A549 (cell line): ENCODE data around the gene DPP7. TPM values are rescaled to one million over a fixed set of nuclear protein-coding genes. Genes with fewer than 3 reads are reported as not detected.

Source experiments
- ATAC-seq, 2 experiments: fragments of 200-7000 bp in 1 of 2; fragments of >200 bp in 1 of 2; cut with Nextera tagmentation in 1 of 2; cut with Tn5 transposase in 1 of 2; 3 replicates each; pipeline versions ENCODE4 v1.8.0 to v1.9.1; 2018 to 2020; ENCODE audit warnings: mild to moderate bottlenecking in 1 of 2, moderate library complexity in 1 of 2
- CTCF ChIA-PET: fragments of 300-600 bp; sonication (Branson Sonifier 250); formaldehyde crosslinking; extraction: SDS; loops from one replicate; lab custom pipeline; 2021; ENCODE audit warnings: antibody characterized with exemption, inconsistent platforms; lab: Yijun Ruan, JAX
- POLR2A ChIA-PET: fragments of 350-600 bp; formaldehyde crosslinking; extraction: SDS; loops from one replicate; lab custom pipeline; 2021; ENCODE audit warnings: antibody characterized with exemption, inconsistent platforms; lab: Yijun Ruan, JAX
- DNase-seq, 2 experiments: peaks; one replicate each; pipeline versions ENCODE4 v3.0.0 to v3.0.0-alpha.2; 2011 to 2016; ENCODE audit warnings: low read depth in 1 of 2, low spot score in 1 of 2
- FAIRE-seq: peaks from 2 replicates; lab custom pipeline; 2011; peaks lifted over from hg19 to GRCh38; lab: Jason Lieb, UNC
- H3K27ac ChIP-seq, 2 experiments: fragments of >200 bp; sonication (Bioruptor Twin); formaldehyde crosslinking; 3 replicates each; pipeline ENCODE4 v1.5.1; 2016 to 2017
- H3K4me1 ChIP-seq: fragments of >200 bp; sonication (Bioruptor Twin); formaldehyde crosslinking; 3 replicates; pipeline ENCODE4 v1.6.1; 2016
- H3K4me2 ChIP-seq: fragments of >200 bp; sonication (Bioruptor Twin); formaldehyde crosslinking; 3 replicates; pipeline ENCODE4 v1.6.1; 2016
- H3K4me3 ChIP-seq: fragments of >200 bp; sonication (Bioruptor Twin); formaldehyde crosslinking; 3 replicates; pipeline ENCODE4 v1.5.1; 2016
- H3K9me3 ChIP-seq: fragments of >200 bp; sonication (Bioruptor Twin); formaldehyde crosslinking; 3 replicates; pipeline ENCODE4 v1.6.1; 2016
- ATOH8 ChIP-seq: fragments of 250-450 bp; sonication (Bioruptor Pico); IDR thresholded peaks from 2 replicates; pipeline ENCODE4 v1.5.0; 2020; ENCODE audit warnings: low read depth, mild to moderate bottlenecking, moderate library complexity
- BHLHE40 ChIP-seq: IDR thresholded peaks from 2 replicates; pipeline ENCODE4 v1.6.1; 2012; ENCODE audit warnings: low read depth, low read length, inconsistent platforms
- CBX2 ChIP-seq: fragments of 200-600 bp; sonication (generic); IDR thresholded peaks from 2 replicates; pipeline ENCODE4 v1.6.1; 2016; ENCODE audit warnings: low read depth, mild to moderate bottlenecking, borderline replicate concordance
- CBX8 ChIP-seq: fragments of 200-600 bp; sonication (generic); IDR thresholded peaks from 2 replicates; pipeline ENCODE4 v1.6.1; 2016
- CEBPB ChIP-seq, 2 experiments: fragments of >200 bp in 1 of 2; sonication (Bioruptor Twin) in 1 of 2; formaldehyde crosslinking in 1 of 2; IDR thresholded peaks; 2 replicates each; pipeline ENCODE4 v1.6.1; 2012 to 2016
- CTCF ChIP-seq: fragments of >200 bp; sonication (Bioruptor Twin); formaldehyde crosslinking; IDR thresholded peaks from 3 replicates; pipeline ENCODE4 v1.5.1; 2016
- E2F6 ChIP-seq: IDR thresholded peaks from 2 replicates; pipeline ENCODE4 v1.6.1; 2012; ENCODE audit warnings: low read depth, borderline replicate concordance
- EP300 ChIP-seq, 2 experiments: fragments of >200 bp; sonication (Bioruptor Twin); formaldehyde crosslinking; IDR thresholded peaks; 2 replicates in 1 of 2; 3 replicates in 1 of 2; pipeline ENCODE4 v1.6.1; 2016 to 2017
- FOSB ChIP-seq: fragments of 250-450 bp; sonication (Bioruptor Pico); IDR thresholded peaks from 2 replicates; pipeline ENCODE4 v1.5.0; 2020; ENCODE audit warnings: mild to moderate bottlenecking, moderate library complexity
- FOXS1 ChIP-seq: fragments of 250-450 bp; sonication (Bioruptor Pico); IDR thresholded peaks from 2 replicates; pipeline ENCODE4 v1.5.0; 2020; ENCODE audit warnings: mild to moderate bottlenecking, moderate library complexity
- GATA3 ChIP-seq: IDR thresholded peaks from 2 replicates; pipeline ENCODE4 v1.6.1; 2012; ENCODE audit warnings: borderline replicate concordance
- HES2 ChIP-seq: fragments of >200 bp; sonication (Bioruptor Twin); formaldehyde crosslinking; IDR thresholded peaks from 2 replicates; pipeline ENCODE4 v1.6.1; 2016
- HOXB5 ChIP-seq: fragments of 250-450 bp; sonication (Bioruptor Pico); IDR thresholded peaks from 2 replicates; pipeline ENCODE4 v1.5.0; 2020; ENCODE audit warnings: mild to moderate bottlenecking, moderate library complexity
- MAZ ChIP-seq: fragments of 150-350 bp; IDR thresholded peaks from 2 replicates; pipeline ENCODE4 v1.6.1; 2014; ENCODE audit warnings: antibody characterized with exemption, low read depth, low read length, borderline replicate concordance
- MYC ChIP-seq: IDR thresholded peaks from 2 replicates; pipeline ENCODE4 v1.6.1; 2012; ENCODE audit warnings: mild to moderate bottlenecking, inconsistent platforms, low read length, improper control_type of control experiment, borderline replicate concordance
- NFE2L2 ChIP-seq: fragments of 150-350 bp; conservative IDR thresholded peaks from 2 replicates; pipeline ENCODE4 v1.6.1; 2014; ENCODE audit warnings: low read length
- NPAS2 ChIP-seq: fragments of 250-450 bp; sonication (Bioruptor Pico); IDR thresholded peaks from 2 replicates; pipeline ENCODE4 v1.8.0; 2022; ENCODE audit warnings: mild to moderate bottlenecking, moderate library complexity, borderline replicate concordance
- PBX3 ChIP-seq: IDR thresholded peaks from 2 replicates; pipeline ENCODE4 v1.6.1; 2012
- PHF8 ChIP-seq: fragments of 200-600 bp; sonication (generic); IDR thresholded peaks from 2 replicates; pipeline ENCODE4 v1.6.1; 2016; ENCODE audit warnings: low read depth, mild to moderate bottlenecking, antibody characterized with exemption, moderate library complexity, borderline replicate concordance
- RAD21 ChIP-seq, 2 experiments: fragments of >200 bp in 1 of 2; sonication (Bioruptor Twin) in 1 of 2; formaldehyde crosslinking in 1 of 2; IDR thresholded peaks in 1 of 2; conservative IDR thresholded peaks in 1 of 2; 2 replicates in 1 of 2; 3 replicates in 1 of 2; pipeline ENCODE4 v1.6.1; 2012 to 2018; ENCODE audit warnings: inconsistent platforms in 1 of 2
- TFCP2L1 ChIP-seq: fragments of 250-450 bp; sonication (Bioruptor Pico); IDR thresholded peaks from 2 replicates; pipeline ENCODE4 v1.5.0; 2021; ENCODE audit warnings: mild to moderate bottlenecking
- TP53 ChIP-seq: fragments of 250-450 bp; sonication (Bioruptor Pico); IDR thresholded peaks from 2 replicates; pipeline ENCODE4 v1.5.0; 2021; ENCODE audit warnings: mild to moderate bottlenecking, moderate library complexity
- USF2 ChIP-seq: fragments of 450-650 bp; IDR thresholded peaks from 2 replicates; pipeline ENCODE4 v1.6.1; 2014; ENCODE audit warnings: antibody characterized with exemption
- ZNF302 ChIP-seq: fragments of 250-450 bp; sonication (Bioruptor Pico); IDR thresholded peaks from 2 replicates; pipeline ENCODE4 v1.9.0; 2021; ENCODE audit warnings: inconsistent platforms, mild to moderate bottlenecking, moderate library complexity
- ZSCAN20 ChIP-seq: fragments of 250-450 bp; sonication (Bioruptor Pico); IDR thresholded peaks from 2 replicates; pipeline ENCODE4 v1.8.0; 2022; ENCODE audit warnings: mild to moderate bottlenecking, moderate library complexity
- WGBS: methylation state at CpG from one replicate; pipeline ENCODE4 v1.1.6; 2017; ENCODE audit errors: missing lambda C conversion rate; 5-methylcytosine and 5-hydroxymethylcytosine counted together
- polyA plus RNA-seq, 4 experiments: library from polyadenylated mRNA; depleted of rRNA in 3 of 4; stranded (reverse); fragments of >200 nt; fragmentation: RNase III in 1 of 4; extraction: RNeasy Plus Mini Kit Qiagen cat#74134 plus additional on column Dnase treatment in 1 of 4; gene quantifications; 2 replicates in 3 of 4; 3 replicates in 1 of 4; pipeline ENCODE4 v1.2.3, GENCODE V29; 2011 to 2017

DPP7 gene
- polyA plus RNA-seq, 2 of the 4 experiments (the other 2 are of a cell fraction) = 27.6 to 71.8 TPM

GRCh38 chr9:137141976-137142936 lies 27.7 kb upstream of the DPP7 start:
- FAIRE-seq = no peak
- 53% methylated on average over 20 of the region's 24 CpGs for WGBS
- Histone ChIP-seq H3K27ac (no peak overlapping the region), H3K9me3 (no peaks in the 10 kb centered on the region), H3K4me3 (no peak overlapping the region), H3K4me2 (no peak overlapping the region), H3K4me1 (peaks cover 11% of the 10 kb centered on the region; the same call in 1 of the 3 replicates)
- no peak for DNase-seq
- ATAC-seq = no peak
- ChIA-PET CTCF (interaction anchor here (1.0 to 1.1 kb wide), 2 partner anchors 12 to 65 kb away, joined by 3 read pairs; no protein-coding TSS in a partner anchor), POLR2A (interaction anchor here (1.1 kb wide), 1 partner anchor 13 kb away, joined by 5 read pairs; no protein-coding TSS in a partner anchor)
- TF ChIP-seq ZNF302 (no peak), NPAS2 (CRISPR knock-in tag) (no peak), RAD21 (conservative IDR thresholded peaks at IDR 0.05 in 1 of 2, IDR thresholded peaks at IDR 0.05 in 1 of 2) (no peak), HOXB5 (no peak), MYC (no peak), PBX3 (no peak), CEBPB (IDR thresholded peaks at IDR 0.05) (no peak), ATOH8 (no peak), EP300 (IDR thresholded peaks at IDR 0.05) (no peak), USF2 (no peak), MAZ (no peak), FOXS1 (no peak), BHLHE40 (no peak), CTCF (no peak), CBX8 (no peak), ZSCAN20 (CRISPR knock-in tag) (no peak)

- no peak for FAIRE-seq
- ATAC-seq = 0 out of 6 replicates have a peak, but pooled peaks of 1 of the 2 experiments have one; percentile 5
- 73% methylated on average over 4 of the region's 17 CpGs for WGBS
- Histone ChIP-seq H3K4me2 (no peak overlapping the region), H3K4me1 (peaks cover 11% of the 10 kb centered on the region; the same call in 1 of the 3 replicates), H3K4me3 (no peak overlapping the region), H3K9me3 (no peaks in the 10 kb centered on the region), H3K27ac (no peak overlapping the region)
- ChIA-PET POLR2A (interaction anchor here (0.8 to 1.1 kb wide), 2 partner anchors 12 to 100 kb away, joined by 3 to 5 read pairs; no protein-coding TSS in a partner anchor), CTCF (interaction anchor here (0.5 to 1.7 kb wide), 3 partner anchors 8 to 66 kb away, joined by 3 to 6 read pairs (median 3); no protein-coding TSS in a partner anchor)
- no peak for DNase-seq
- TF ChIP-seq FOSB (CRISPR knock-in tag) = no peak
- TF ChIP-seq E2F6 = no peak
- no peak for TF ChIP-seq HES2
- no peak for TF ChIP-seq MYC
- no peak for TF ChIP-seq RAD21 (conservative IDR thresholded peaks at IDR 0.05 in 1 of 2, IDR thresholded peaks at IDR 0.05 in 1 of 2)
- no peak for TF ChIP-seq CBX2
- no peak for TF ChIP-seq GATA3
- TF ChIP-seq MAZ = no peak
- no peak for TF ChIP-seq TP53 (CRISPR knock-in tag)
- no peak for TF ChIP-seq ATOH8
- no peak for TF ChIP-seq PHF8
- no peak for TF ChIP-seq CBX8
- no peak for TF ChIP-seq CEBPB (IDR thresholded peaks at IDR 0.05)
- no peak for TF ChIP-seq TFCP2L1
- no peak for TF ChIP-seq NFE2L2
Observed at GRCh38 chr9:137141050-137141810, 26.7 kb upstream of the DPP7 start.
